KBM-7 (cell line): ENCODE data around the gene RCOR2.
A peak's percentile ranks its signal among the peaks of the same experiment; 100 is the strongest.

Experiments
- DNase-seq: peaks from one replicate; pipeline ENCODE4 v3.0.0-alpha.2; 2015
- in situ Hi-C: fragments of 300-500 bp; cut with MboI; formaldehyde crosslinking; loops from 2 replicates; pipeline ENCODE4 v1.14.3; 2020; ENCODE audit warnings: low sequenced_read_pairs, low pct_unique_long_range_greater_than_20kb, mixed read lengths

RCOR2 gene

DNA sequence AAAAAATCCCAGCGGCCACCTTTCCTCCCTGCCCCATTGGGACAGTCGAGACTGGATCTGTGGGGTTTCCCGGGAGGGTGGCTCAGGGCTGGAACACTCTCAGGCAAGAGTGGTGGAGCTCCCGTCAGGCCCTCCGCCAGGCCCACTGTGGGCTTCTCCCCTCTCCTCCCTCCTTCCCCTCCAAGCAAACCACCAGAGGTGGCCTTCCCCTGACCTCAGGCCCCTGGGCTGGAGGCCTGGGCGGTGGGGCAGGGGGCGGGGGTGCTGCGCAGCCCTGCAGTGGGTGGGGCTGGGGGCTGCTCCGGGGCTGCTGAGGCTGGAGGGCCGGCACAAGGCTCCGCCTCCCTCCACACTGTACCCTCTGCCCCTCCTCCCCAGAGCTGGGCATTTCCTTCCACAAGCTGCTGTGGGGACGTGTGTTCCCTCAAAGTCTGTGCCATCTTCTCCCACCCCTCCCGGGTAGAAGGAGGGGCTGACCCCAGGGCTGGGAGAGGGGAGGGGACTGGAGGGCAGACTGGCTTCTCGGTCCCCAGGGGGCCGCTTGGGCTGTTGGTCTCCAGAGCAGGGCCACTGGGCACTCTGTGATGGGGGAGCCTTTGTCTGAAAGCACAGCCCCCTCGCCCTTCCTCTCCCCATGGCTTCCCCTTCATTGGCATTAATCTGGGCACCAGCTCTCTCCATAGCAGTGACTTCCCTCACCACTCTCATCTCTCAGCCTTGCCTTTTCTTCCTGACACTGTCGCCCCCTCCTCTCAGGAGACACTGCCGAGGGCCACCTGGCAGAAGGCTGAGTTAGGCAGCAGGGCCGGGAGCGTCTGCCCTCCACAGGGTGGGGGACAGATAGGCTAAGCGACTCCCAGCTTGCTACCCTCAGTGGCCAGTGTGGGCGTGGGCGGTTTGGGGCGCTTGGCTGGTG lies 7.1 kb downstream of the RCOR2 start:
- in situ Hi-C loops, result no loop called here
- no peak for DNase-seq

DNA sequence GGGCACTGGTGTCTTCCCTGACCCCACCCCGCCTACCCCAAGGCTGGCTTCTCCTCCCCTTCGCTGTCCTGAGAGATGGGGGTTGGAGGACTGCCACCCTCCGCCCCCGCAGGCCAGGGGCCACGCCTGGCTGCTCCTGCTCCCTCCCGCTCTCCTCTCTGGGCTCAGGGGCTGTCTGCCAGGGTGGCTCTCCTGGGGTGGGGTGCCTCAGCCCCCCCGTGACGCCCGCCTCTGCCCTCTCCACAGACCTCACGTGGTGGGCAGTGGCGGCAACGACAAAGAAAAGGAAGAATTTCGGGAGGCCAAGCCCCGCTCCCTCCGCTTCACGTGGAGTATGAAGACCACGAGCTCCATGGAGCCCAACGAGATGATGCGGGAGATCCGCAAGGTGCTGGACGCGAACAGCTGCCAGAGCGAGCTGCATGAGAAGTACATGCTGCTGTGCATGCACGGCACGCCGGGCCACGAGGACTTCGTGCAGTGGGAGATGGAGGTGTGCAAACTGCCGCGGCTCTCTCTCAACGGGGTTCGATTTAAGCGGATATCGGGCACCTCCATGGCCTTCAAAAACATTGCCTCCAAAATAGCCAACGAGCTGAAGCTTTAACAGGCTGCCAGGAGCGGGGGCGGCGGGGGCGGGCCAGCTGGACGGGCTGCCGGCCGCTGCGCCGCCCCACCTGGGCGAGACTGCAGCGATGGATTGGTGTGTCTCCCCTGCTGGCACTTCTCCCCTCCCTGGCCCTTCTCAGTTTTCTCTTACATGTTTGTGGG lies 8.1 kb downstream of the RCOR2 start:
- in situ Hi-C loops, result no loop called here
- no peak for DNase-seq

DNA sequence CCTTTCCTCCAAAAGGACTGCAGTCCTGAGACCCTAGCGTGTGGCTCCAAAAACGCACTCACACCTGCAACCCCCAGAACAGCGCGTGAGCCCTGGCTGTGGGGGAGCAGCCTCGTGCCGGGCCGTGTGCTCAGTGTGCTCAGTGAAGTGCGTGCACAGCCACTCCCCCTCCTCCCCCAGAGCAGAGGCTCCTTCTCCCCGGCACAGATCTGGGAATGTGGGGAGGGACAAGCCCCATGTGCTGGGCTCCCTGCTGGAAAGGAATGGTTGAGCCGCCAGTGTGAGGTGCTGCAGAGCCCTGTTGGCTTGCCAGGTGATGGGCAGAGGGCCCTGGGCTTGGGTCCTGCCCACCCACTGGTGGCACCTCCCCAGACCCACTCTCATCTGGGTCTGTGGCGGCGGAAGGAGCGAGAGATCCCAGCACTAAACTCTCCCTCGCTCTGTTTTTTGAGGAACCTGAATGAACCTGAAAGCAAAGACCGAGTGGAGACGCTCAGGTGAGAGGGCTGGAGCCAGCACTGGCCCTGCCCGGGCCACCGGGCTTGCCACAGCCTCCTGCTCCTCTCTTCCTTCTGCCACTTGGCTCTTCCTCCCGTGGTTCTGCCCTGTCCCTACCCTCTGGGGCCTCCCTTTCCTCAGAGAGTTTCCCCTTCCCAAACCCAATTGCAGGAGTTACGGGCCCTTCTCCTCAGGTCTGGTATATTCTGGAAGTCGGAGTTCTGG lies 9.0 kb downstream of the RCOR2 start:
- DNase-seq, result no peak
- in situ Hi-C loops, result no loop called here

DNA sequence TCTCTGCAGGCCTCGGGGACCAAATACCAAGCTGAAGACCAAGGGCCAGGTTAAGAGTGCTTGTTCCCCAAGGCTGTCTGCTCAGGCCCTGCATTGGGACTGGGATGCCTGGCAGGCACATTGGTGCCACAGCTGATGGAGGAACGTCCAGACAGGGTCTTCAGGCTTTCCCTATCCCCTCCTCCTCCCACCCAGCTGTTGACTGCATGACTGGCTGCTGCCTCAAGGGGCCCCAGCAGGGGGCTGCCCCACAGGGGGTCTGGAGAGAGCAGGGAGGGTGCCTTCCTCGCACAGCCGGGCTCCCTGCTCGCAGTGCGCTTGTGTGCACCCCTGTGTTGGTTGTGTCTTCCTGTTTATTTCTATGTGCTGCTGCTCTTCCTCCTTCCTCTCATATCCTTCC lies 9.9 kb downstream of the RCOR2 start:
- in situ Hi-C loops, result no loop called here
- DNase-seq, result no peak

DNA sequence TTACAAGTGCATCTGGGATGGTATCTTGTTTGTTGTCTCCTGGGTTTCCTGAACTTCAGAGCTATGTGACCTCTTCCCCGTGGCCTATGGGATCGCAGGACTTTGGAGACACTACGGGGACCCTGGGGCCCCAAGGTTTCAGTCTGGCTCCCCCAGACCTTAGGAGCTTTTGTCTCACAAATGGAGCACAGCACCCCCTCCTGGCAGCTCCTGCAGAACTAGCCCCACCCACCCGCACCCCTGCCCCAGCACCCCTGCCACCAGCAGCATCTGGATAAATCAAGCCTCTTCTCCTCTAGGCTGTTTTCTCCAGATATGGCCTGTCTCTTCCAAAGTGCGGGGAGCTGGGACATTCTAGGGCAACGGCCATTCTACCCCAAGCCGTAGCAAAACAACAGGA lies 10.4 kb downstream of the RCOR2 start:
- in situ Hi-C loops, result no loop called here
- no peak for DNase-seq

DNA sequence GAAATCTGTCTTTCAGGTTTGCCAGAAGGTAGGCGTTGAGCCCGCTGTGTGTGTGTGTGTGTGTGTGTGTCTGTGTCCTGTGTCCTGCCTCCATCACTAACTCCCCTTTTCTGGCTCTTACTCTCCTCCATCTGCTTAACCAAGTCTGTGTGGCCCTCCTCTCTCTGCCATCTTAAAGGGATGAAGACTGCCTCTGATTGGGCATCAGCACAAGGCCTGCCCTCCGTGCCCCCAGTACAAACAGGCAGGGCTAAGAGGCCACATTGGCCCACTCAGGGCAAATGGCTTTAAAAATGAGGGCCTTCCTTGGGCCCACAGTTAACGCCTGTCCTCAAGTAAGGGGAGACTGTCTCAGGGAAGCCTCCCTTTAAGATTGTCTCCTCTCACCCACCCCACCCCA lies 10.9 kb downstream of the RCOR2 start:
- in situ Hi-C loops, result no loop called here
- DNase-seq, result no peak

DNA sequence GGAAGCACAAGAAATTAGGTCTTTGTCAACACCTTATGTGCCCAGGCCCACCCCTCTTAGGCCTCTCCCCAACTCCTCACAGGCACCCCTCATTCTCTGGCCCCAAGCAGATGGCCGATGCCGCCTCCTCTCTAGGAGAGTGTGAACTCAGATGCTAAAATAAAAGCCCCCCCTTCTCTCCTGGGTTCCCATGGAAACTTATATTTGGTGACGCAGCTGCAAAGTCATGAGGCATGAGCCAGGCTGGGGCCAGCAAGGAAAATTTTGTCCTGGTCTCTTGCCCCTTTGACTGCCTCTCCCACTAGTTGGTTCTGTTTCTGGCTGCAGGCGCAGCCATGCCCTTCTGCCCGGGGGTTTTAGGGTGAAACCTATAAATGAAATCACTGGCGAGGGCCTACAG lies 11.8 kb downstream of the RCOR2 start:
- in situ Hi-C loops, result no loop called here
- DNase-seq, result no peak

DNA sequence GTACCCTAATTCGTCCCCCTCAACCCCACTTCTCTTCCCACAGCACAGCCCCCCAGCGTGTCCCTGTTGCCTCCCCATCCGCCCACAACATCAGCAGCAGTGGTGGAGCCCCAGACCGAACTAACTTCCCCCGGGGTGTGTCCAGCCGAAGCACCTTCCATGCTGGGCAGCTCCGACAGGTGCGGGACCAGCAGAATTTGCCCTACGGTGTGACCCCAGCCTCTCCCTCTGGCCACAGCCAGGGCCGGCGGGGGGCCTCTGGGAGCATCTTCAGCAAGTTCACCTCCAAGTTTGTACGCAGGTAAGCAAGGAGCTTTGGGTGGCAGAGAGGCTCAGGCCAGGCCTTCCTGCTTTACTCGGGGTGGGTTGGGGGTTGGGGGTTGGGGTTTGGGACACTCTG lies 12.2 kb downstream of the RCOR2 start:
- in situ Hi-C loops, result no loop called here
- no peak for DNase-seq

DNA sequence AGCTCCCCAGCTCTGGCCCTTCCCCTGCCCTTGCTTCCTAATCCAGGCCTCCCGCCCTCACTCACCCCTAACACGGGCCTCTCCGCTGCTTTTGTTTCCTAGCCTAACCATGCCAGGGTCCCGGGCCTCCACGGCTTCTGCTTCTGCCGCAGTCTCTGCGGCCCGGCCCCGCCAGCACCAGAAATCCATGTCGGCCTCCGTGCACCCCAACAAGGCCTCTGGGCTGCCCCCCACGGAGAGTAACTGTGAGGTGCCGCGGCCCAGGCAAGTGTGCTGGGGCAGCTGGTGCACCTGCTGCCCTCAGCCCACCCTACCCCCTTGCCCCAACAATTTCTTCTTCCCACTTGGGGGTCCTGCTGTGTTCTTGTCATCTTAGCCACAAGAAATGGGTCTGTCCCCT lies 13.1 kb downstream of the RCOR2 start:
- in situ Hi-C loops, result no loop called here
- no peak for DNase-seq

DNA sequence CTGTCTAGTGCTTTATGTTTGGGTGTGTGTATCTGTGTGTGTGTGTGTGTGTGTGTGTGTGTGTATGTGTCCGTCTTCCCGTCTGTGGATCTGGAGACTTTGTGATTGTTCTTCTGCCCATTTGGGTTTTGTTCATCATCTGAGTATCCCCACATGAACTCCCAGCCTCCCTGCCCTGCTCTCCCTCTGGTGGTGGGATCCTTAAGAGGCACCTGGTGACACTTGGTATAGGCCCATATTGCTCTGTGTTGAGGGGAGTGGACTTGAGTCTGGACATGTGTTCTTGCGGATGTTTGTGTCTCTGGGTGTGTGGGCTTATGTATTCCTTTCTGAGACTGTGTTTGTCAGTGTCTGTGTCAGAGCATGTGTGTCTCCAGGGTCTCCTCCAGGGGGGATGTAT lies 15.3 kb downstream of the RCOR2 start:
- peak; percentile 32 for DNase-seq
- in situ Hi-C loops, result no loop called here

DNA sequence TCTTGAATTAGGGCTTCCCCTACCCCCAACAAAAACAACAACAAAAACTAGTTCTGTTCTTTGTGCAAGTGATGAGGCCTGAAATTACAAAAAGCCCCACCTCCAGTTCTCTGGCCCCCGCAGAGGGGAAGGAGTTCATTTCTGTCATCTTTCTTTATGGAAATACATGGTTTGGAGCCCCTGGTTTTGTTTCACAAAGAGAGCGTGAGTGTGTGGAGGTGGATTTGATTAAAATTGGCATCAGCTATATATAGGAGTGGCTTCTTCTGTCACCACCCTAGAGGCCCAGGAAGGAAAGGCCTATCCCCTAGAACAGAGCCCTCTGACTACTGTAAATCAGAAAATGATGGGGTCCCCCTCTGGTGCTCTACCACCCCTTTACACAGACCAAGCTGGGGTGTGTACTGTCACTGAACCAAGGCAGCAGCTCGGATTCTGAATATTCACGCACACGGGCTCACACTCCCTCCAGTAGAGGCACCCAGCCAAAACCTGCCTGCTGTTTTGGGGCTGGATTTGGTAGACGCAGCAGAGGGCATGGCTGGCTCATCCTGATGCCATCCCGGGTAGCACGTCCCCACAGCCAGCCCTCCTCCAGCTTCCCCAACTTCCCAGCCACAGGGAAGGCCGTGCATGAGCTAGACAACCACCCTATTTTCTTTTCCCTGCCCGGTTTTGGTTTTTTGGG lies 19.4 kb downstream of the RCOR2 start:
- no peak for DNase-seq
- in situ Hi-C loops, result loop anchor here (10.0 kb wide), 1 partner anchor 53 kb away; no protein-coding TSS in a partner anchor

DNA sequence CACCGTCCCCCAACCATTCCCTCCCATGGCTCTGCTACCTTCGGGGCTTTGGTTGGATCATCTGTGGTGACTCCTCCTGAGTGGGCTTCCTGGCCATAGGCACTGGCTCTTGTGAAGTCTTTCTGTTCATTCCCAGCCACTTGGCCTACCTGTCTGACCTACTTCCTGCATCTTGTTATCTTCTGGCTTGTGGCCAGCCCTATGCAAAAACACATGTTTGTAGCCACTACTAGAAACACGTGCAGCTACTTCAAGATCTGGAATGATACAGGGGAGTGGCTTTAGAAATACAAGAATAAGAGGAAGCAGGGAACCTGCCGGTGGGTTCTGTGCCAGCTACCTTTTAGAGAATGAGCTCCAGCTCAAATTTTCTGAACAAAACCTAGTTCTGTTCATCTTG lies 20.9 kb downstream of the RCOR2 start:
- in situ Hi-C loops, result loop anchor here (10.0 kb wide), 1 partner anchor 51 kb away; no protein-coding TSS in a partner anchor
- no peak for DNase-seq

DNA sequence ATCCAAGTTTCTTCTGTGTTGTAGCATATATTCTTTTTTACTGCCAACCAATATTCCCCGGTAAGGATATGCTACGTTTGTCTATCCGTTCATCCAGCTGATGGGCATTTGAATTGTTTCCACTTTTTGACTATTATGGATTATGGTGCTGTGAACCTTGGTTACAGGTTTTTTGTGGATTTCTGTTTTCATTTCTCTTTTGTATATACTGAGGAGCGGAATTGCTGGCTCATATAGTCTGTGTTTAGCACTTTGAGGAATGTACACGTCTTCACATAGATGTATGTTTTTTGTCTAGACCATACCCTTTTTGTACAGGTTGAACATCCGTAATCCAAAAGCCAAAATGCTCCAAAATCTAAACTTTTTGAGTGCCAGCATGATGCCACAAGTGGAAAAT lies 23.6 kb downstream of the RCOR2 start:
- in situ Hi-C loops, result loop anchor here (10.0 kb wide), 1 partner anchor 49 kb away; no protein-coding TSS in a partner anchor

DNA sequence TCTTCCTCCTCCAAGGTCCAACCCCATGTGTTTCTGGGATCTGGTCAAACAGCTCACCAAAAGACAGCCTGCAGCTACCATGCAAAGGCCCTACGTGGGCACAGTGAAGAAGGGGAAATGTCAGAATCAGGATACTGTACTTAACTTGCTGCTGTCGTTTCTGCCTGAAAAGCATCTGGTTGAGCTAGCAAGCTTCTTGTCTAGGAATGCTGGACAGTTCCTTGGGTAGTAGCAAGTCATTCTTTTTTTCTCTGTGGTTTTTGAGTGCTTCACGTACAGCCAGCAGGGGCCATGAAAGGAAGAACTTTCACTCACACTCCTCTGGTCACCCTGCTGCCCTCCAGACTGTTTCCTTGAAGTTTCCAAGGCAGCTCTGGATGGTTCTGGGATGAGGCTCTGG lies 24.7 kb downstream of the RCOR2 start:
- DNase-seq, result peak; percentile 43
- in situ Hi-C loops, result loop anchor here (10.0 kb wide), 1 partner anchor 47 kb away; no protein-coding TSS in a partner anchor

More for the DNA sequence above, 23.6 kb downstream of the RCOR2 start:
- DNase-seq, result no peak

DNA sequence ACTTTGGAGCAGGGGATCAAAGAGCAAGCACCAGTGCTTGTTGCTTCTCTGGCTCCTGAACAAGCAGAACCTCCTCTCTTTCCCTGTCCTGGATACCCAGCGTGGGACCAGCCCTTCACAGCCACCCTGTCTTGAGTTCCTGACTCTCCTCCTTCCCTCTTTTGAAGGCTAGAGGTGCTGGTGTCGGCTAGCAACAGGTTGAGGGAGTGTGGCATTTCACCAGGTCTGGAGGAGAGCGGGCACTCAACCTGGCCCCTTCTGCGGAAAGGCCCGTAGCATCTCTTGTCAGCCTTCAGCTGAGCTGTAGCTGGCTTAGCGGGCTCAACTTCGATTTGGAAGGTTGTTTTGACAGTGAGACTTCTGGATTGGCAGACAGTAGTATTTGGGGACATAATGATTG lies 26.6 kb downstream of the RCOR2 start:
- in situ Hi-C loops, result loop anchor here (10.0 kb wide), 1 partner anchor 46 kb away; no protein-coding TSS in a partner anchor
- DNase-seq, result no peak

DNA sequence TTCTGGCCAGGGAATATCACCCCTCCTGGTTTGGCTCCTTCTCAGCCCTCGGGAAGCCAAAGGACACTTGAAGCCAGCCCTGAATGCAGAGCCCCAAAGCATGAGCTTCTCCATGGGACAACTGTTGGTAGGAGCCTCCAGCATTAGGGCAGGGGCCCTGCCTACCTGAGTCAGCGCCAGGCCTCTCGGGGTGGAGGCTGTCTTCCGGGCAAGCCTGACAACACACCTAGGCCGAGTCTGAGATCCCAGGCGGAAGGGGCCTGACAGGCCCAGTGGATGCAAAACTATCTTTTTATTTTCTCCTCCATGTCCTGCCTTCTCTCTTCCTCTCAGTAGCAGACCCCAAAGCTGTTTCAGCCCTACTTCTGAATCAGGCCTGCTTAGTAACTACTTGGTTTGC lies 27.6 kb downstream of the RCOR2 start:
- no peak for DNase-seq
- in situ Hi-C loops, result no loop called here

DNA sequence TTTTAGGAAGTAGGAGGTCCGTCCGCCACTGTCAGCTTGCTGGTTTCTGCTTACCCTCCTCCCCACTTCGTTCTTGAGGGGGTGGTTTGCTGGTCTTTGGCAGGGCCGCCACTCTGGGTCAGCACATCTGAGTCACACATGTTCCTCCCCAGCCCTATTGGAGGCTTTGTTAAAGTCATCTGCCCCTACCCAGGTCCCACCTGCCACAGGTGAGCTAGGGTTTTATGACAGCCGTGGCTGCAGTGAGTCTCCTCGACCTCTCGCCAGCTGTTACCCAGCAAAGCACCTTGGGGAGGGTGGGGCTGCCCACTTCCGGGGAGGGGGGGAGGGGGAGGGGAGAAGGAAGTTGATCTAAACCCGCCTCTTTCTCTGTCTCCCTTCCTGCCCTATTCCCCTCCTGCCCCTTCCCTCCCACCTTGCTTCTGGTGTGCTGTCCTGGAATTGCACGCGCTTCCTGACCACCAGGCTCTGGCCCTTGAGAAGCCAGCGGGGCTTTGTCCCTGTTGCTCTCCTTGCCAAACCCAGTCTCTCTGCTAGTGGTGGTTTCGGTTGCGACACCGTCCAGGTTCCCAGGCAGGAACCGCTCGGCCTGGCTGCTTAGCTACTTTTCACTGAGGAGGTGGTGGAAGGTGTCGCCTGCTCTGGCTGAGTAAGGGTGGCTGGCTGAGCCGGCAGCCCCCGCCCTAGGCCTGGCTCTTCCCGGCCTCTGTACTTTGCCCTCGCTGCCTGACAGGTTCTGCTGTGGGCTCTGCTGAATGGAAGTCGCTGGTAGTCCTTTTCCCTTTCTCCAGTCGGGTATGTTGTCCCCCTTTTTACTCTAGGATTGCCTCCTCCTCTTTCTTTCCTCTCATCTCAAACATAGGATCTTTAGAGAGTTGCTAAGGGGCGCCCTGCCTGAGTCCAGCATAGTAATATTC lies 28.5 kb downstream of the RCOR2 start:
- peak; percentile 79 for DNase-seq
- in situ Hi-C loops, result no loop called here

DNA sequence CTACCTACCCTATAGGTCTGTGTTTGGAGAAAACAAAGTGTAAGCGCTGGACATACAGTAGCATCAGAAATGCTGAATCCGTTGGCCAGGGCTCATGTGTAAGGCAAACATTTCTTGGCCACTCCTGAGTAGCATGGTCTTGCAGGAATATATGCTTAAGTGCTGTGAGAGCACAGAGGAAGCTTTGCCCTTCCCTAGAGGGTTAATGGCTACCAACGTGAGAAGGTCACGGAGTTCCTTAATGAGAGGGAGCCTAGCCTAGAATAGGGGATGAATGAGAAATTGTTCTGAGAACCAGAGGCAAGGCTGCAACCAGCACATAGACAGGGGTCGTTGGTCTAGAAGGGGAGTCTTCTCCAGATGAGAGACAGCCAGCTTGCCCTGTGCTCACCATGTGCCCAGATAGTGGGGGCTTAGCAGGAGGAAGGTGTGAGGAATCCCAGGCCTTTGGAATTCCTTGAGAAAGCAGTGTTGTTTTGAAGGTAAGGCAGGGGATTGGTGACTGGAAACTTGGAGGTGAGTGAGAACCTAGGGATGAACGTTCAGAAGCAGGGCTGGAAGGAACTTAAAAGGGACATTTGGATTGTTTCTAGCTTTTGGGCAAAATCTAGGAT lies 29.5 kb downstream of the RCOR2 start:
- in situ Hi-C loops, result no loop called here
- no peak for DNase-seq
